ENCODE results near the gene TSC22D1.
"Not testable (repeated sequence)": the region's sequence is repeated elsewhere in the genome, so short reads cannot be mapped to it uniquely, and the experiment has no call there.

The TSC22D1 gene

DNA sequence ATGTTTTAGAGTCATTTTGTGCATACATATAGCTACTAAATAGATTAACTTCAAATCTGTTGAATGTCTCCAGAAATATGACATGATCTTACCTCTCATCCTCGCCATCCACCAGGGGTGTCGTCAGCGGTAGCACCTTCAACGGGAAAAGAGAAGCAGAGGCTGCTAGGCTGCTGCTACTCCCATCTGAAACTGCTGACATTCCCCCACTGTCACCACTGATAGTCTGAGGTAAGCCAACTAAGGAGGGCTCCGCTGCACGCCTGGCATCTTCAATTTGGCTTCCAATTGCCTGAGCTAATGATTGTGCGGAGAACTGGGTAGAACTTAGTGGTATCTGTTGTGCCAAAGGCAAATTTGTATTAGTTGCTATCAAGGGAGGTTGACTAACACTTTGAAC lies 3.1 kb downstream of the TSC22D1 start:
- no peak for ATAC-seq
- DNase-seq: no peak

DNA sequence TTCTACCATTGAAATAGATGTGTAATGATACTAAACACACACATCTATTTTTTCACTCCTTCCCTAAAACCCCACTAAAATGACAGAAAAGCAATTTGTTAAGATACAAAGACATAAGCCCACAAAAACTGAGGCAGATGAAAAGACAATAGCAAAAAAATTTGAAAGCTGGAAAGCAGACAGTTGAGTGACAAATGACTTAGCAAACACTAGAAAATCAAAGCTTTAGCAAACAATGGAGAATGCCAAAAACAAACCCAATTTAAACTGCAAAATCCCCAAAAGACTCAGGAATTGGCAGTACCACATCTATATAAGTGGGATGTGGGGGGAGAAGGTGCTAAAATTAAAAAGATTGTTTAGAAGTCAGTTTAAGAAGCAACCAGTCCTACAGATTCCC lies 9.5 kb downstream of the TSC22D1 start:
- DNase-seq: no peak
- ATAC-seq: no peak

DNA sequence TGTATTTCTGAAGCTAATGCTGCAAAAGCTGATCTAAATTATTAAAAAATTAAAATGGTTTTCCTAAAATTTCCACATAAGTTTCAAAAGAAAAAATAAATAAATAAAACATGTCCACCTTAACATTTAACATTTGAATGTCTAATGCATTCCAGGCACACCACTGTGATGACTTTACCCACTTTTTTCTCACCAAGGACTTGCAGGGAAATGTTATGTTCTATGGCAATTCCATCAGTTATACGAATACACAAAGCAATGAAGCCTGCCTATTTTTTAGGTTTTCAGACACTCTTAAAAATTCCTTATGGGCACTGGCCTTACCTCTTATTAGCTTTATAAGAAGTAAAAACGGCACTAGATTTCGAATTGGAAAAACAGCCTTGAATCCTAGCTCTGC lies 10.2 kb downstream of the TSC22D1 start:
- ATAC-seq (no peak), DNase-seq (no peak)

DNA sequence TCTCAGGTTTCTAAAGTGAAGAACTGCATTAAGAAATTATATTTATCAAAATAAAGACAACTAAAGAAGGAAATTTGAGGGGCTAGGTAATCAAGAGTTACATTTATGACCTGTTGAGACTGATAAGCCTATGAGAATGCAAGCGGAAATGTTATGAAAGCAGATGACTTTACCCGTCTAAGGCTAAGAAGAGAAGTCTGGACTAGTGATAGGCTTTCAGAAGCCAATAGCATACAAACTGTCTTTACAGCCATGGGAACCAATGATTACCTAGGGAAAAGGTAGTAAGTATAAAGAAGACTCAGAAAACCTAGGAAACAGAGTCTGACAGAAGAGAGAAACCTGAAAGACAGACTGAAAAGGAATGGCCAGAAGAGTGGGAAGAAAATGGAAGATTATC lies 11.2 kb downstream of the TSC22D1 start:
- ATAC-seq (no peak), DNase-seq (no peak)

DNA sequence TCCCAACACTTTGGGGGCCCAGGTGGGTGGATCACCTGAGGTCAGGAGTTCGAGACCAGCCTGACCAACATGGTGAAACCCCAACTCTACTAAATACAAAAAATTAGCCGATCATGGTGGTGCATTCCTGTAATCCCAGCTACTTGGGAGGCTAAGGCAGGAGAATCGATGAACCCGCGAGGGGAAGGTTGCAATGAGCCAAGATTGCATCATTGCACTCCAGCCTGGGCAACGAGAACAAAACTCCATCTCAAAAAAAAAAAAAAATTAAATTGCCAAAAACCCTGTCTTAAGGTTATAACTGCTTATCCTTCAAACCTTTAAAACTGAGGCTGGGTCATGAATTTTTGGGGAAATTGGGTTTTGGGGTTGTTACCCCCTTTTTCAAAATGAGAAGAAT lies 13.3 kb downstream of the TSC22D1 start:
- not testable (repeated sequence) for ATAC-seq, DNase-seq

DNA sequence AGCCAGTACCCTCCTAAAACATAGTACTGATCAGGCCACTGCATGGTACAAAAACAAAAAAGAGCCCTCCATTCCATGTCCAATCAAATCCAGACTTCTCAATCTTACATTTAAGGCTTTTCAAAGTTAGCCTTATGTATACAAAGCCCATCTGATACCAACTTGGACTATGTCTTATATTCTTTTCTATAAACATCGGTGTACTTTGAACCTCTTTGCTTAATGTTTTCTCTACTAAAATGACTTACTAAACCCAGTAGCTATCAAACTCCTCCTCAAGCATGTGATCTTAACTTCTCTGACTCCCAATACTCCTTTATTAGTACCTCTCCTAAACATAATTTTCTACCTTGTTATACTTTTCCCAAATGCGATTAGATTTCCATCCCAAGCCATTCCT lies 14.8 kb downstream of the TSC22D1 start:
- ATAC-seq: no peak
- DNase-seq: no peak

DNA sequence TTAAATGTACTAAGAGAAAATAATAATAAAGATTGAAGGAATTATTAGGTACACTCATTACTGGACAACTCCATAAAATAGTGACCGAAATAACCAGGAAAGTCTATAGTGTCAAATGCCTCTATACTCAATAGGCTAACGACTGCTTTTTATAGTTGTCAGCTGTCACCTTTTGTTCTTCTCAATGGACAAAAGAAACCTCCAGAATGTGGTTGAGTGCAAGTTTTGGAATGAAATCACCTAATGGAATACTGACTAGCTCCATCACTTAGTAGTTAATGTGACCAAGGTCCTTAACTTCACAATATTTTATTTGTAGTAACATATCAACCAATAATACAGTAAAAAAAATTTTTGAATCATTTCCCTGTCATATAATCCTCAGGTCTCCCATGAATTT lies 18.1 kb downstream of the TSC22D1 start:
- DNase-seq: no peak
- ATAC-seq: no peak

DNA sequence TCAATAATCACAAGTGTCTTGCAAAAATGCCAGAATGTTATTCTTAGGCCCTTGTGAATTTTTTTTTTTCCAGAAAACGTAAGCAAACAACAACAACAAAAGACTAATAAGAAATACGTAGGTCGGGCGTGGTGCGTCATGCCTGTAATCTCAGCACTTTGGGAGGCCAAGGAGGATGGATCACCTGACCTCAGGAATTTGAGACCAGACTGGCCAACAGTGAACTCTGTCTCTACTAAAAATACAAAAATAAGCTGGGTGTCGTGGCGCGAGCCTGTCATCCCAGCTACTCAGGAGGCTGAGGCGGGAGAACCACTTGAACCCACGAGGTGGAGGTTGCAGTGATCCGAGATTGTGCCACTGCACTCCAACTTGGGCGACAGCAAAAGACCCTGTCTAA lies 20.9 kb downstream of the TSC22D1 start:
- ATAC-seq (no peak), DNase-seq (no peak)

DNA sequence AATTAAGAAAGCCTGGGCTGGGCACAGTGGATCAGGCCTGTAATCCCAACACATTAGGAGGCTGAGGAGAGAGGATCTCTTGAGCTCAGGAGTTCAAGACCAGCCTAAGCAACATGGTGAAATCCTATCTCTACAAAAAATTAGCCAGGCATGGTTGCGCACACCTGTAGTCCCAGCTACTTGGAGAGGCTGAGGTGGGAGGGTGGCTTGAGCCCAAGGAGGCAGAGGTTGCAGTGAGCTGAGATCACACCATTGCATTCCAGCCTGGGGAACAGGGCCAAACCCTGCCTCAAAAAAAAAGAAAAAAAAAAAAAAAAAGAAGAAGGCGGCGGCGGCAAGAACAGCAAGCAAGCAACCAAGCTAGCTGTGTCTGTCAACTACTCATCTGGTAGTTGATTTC lies 26.7 kb downstream of the TSC22D1 start:
- ATAC-seq (no peak), DNase-seq (no peak)

DNA sequence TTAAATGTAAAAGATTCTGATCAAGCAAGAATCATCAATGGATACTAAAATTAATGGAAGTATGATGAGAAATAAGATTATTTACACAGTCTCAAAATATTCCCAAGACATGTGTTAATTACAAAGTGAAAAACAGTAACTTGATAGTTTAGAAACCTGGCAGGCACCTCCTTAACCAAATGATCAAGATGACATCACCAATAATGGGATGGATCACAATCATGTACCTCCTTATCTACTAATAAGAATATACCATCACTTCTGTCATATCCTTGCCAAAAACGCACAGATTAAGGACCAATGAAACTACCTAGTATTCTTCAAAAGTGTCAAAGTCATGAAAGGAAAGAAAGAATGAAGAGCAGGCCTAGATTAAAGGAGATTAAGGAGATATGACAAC lies 30.0 kb downstream of the TSC22D1 start:
- ATAC-seq: no peak

DNA sequence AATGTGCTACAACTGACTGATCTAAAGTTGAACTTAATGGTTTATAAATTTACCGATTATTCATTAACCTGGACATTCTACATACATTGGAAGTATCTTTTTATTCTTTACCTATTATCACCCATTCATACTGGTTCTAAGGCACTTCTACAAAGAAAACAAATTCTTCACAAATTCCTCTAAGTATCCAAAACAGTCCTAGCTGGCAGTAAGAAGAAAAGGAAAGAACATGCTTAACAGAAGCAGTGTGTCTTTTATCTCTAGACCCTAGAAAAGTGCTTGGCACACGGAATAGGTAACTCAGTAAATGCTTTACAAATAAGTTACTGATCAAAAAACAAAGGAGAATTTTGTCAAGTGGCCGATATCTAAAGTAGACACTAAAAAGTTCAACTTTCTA lies 32.8 kb downstream of the TSC22D1 start:
- no peak for DNase-seq

More for the DNA sequence above, 30.0 kb downstream of the TSC22D1 start:
- no peak for DNase-seq

DNA sequence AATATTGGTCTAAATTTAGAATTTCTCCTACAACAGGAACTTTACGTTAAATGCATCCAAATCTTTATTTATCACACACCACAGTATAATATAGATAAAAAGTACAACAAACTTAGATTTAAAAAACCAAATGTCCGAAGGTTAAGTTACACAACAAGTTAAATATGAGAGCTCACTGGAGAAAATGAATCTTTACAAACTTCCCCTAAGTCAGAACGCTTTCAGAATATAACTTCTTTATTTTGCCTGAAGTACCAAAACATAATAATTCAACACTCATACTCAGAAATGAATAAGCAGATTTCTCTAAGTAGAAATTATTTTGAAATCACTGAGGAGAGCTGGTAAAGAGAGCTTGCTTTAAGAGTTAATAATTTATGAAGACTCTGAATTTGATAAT lies 33.8 kb downstream of the TSC22D1 start:
- no peak for ATAC-seq
- no peak for DNase-seq

More for the DNA sequence above, 32.8 kb downstream of the TSC22D1 start:
- no peak for ATAC-seq

DNA sequence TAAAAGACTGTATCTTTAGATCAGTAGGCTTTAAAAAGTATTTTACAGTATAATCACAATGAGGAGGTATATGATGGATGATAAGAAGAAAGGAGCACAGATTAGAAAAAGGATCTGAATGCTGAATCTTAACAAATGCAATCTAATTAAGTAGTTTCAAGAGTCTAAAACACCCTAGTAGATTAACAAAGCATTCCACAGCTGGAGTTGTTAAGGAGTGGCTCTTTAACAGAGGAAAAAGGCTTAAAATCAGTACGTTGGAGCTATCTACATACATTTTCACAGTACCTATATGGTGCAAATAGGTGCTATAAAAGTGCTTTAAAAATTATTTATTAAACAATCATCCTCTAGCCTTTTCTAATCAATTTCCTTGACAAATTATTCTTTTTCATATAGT lies 34.5 kb downstream of the TSC22D1 start:
- DNase-seq (no peak), ATAC-seq (no peak)

DNA sequence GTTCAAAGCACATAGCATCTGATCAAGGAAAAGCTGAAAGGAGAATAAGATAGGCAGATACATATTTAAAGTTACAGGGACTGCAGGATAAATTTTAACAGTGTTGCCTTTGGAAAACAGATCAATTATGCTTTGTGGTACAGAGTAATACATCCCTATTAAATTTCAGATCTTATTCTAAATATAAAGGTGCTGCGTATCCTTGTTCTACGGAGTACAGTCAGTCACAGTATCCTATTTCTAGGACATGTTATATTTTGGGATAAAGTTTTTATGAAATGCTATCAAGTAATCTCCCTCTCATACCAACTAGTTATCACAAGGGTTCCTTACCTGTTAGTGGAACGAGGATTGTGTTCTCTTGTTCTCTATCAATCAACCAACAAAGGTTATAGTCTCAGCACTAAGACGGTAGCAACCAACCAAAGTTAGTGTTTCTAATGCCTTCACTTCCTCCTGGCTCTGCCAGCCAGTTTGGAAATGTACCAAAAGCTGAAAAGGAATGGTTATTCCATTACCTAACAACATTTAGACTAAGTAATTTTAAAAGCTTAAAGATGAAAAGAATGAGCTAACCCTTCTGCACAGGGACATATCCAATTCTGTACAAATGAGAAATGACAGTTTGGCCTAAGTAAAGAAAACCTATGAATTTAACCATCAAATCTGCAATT lies 35.2 kb downstream of the TSC22D1 start:
- DNase-seq (no peak), ATAC-seq (no peak)

DNA sequence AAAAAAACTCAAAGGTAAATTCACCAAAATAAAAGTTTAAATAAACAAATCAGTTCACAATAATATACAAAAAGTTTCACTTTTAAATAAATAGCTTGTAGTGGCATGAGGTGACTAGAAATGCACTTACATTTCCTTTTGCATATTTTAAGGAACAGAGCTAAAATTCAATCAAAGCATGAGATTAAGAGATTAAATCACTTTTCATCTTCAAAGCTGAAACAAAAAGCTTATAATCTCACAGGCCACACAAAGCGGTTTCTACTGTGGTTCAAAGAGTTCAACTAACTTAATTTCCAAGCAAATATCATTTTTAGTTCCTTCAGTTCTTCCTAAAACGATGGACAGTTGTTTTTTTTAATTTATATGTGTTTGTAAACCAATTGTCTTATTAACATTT lies 38.9 kb downstream of the TSC22D1 start:
- DNase-seq (no peak), ATAC-seq (no peak)

DNA sequence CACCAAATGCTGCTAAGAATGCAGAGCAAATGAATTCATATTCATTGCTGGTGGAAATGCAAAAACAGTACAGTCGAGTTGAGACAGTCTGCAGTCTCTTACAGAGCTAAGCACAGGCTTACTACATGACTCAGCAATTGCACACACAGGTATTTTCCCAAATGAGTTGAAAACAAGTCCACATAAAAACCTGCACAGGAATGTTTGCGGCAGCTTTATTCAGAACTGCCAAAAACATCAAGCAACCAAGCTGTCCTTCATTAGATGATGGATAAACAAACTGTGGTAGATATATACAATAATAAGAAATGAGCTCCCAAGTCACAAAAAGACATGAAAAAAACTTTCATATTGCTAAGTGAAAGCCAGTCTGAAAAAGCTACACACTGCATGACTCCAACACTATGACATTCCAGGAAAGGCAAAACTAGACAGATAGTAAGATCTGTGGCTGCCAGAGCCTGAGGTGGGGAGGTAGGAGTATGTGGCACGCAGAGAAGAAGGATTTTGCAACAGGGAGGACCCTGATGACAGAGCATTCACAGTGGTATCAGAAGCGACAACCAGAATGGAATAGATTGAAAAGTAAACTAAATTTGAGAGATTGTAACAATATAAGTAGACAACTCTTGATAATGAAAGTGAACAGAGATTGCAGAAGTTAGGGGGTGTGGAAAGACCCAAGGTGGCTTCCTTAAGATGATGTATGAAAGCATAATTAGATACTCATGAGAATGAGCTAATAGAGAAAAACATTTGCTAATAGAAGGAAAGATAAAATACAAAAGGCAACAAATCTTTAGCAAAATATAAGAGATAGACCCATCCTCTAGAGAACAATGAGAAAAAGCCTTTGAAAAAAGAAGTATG lies 52.7 kb downstream of the TSC22D1 start:
- ATAC-seq (peak; percentile 19), DNase-seq (no peak)

DNA sequence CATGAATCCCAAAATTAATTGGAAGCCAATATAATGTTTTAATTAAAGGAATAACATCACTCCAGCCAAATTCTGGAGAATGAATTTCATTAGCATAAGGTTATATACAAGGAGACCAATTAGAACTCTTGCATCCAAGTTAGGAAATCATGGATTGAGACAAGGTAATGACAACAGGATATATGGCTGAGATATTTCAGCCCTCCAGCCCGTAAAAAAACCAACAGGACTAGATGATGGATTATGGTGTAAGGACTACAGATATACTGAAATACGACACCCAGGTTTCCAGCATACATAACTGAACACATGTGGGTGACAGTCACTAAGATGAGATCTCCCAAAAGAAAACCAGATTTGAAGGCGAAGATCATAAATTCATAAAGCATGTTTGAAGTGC lies 56.5 kb downstream of the TSC22D1 start:
- ATAC-seq: no peak
- no peak for DNase-seq

DNA sequence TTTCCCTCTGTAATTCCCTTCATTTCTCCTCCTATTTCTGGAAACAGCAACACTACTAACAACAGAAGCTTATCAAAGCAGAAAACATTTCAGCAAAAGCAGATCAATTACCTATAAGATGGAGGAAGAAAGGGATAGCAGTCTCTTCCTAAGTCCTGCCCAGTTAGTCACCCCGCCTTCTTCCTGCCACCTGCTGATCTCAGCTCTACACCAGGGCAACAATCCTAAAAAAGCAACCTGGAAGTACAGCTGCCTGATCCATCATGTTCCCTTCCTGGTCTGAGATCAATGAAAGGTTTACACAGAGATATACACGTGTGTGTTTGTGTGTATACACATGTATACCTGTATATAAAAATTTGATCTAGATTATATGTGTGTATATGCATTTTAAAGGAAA lies 59.4 kb downstream of the TSC22D1 start:
- no peak for DNase-seq
- ATAC-seq: no peak

DNA sequence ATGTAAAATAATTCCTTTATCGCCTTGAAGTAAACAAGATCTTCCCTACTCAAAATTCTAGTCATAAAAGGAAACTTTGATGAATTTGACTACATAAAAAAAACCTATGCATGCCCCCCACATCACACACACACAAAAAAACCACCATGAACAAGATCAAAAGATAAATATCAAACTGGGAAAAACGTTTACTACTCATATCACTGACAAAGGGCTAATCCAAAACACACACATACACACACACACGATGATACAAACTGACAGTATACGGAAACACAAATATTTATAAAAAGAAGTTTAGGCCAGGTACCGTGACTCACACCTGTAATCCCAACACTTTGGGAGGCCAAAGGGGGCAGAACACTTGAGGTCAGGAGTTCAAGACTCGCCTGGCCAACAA lies 61.9 kb downstream of the TSC22D1 start:
- ATAC-seq (peak; percentile 23), DNase-seq (no peak)

DNA sequence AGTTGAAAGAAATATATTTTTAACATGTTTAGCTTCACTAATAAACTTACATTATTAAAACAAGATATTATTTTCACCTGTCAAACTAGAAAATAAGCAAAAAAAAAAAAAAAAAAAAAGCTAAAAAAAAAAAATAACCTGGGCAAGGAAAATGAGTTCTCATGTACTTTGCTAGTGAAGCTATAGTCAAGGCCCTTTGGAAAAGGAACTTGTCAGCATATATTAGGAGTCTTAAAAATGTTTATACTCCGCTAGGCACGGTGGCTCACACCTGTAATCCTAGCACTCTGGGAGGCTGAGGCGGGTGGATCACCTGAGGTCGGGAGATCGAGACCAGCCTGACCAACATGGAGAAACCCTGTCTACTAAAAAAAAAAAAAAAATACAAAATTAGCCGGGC lies 66.3 kb downstream of the TSC22D1 start:
- not testable (repeated sequence) for DNase-seq, ATAC-seq

DNA sequence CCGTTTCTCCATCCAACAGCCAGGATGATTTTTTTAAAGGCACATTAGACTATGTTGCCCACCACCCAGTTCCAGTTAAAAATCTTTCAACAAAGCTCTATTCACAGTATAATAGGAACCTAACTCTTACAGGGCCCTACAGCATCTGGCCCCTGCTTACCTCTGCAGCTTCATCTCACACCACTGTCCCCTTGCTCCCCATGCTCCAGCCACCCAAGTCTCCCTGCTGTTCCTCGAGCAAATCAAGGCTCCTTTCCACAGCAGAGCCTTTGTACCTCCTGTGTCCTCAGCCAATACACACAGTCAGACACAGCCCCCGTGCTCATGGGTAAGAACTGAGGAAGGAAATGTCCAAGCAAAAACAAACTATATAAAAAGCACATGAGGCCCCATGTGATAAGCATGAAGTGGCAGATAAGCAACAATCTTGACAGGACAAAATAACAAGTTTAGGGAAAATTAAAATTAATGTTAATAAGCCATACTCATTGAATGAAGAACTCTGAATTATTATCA lies 67.5 kb downstream of the TSC22D1 start:
- DNase-seq (no peak), ATAC-seq (no peak)

DNA sequence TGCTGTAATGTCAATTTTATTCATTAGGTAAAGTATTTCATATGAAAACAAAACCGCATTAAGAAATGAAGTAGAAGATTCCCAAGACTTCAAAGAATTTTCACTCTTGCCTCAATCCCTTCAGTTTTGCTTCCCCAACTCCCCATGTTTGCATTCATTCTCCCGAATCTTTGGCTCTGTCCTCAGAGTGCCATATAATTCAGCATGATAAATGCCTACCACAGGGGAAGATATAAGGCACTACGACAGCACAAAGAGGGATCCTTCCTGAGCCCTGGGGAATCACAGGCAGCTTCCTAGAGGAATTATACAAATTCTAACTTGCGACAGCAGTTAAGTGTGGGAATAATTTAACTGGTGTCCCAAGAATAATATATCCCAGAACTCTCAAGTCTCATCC lies 68.5 kb downstream of the TSC22D1 start:
- DNase-seq: no peak
- ATAC-seq: no peak

DNA sequence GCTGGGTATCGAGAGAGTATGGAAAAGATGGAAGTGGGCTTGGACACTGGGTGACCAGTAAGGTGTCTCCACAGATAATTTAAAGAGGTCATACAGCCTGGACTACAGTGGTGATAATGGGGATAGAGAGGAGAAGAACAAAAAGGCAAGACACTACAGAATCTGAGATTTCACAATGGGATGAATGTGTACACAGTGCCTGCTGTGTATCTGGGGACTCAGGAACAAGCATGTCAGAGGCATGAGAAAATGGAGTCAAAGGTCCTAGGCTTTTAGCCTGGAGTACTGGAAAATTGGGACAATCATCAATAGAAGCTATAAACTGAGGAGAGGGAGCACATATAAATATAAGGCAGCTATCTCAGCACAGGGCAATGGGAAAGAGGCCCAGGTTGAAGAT lies 69.4 kb downstream of the TSC22D1 start:
- ATAC-seq (no peak), DNase-seq (no peak)

DNA sequence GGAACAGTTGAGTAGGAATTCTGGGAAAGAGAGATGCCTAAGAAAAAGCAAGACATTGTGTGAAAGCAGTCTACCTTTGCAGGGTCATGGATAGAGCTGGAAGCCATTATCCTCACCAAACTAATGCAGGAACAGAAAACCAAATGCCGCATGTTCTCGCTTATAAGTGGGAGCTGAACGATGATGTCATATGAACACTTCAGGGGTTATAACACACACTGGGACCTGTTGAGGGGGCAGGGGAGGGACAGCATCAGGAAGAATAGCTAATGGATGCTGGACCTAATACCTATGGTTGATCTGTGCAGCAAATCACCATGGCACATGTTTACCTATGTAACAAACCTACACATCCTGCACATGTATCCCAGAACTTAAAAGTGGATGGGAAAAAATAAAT lies 69.9 kb downstream of the TSC22D1 start:
- DNase-seq (no peak), ATAC-seq (no peak)

Data from stimulated activated naive CD8-positive, alpha-beta T cell treated with anti-CD3 and anti-CD28 coated beads, Interleukin-15, Interleukin-2, amounts not matched to agents 100 U/mL and 50 U/mL, for 24 hours (primary cell).